SHP77 treated with DMSO at 0.1 percent for 48 hours (cell line): ENCODE data around the gene GDE1.
"Not testable (repeated sequence)": the region's sequence is repeated elsewhere in the genome, so short reads cannot be mapped to it uniquely, and the experiment has no call there.

ENCODE experiments used
- DNase-seq: peaks from one replicate; lab custom pipeline; 2025; lab: John Stamatoyannopoulos, UW

GDE1 gene, protein sequence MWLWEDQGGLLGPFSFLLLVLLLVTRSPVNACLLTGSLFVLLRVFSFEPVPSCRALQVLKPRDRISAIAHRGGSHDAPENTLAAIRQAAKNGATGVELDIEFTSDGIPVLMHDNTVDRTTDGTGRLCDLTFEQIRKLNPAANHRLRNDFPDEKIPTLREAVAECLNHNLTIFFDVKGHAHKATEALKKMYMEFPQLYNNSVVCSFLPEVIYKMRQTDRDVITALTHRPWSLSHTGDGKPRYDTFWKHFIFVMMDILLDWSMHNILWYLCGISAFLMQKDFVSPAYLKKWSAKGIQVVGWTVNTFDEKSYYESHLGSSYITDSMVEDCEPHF

GRCh38 chr16:19521471-19522396 is at the start of gene GDE1:
Gene GDE1, minus strand, starts transcription at chr16:19522098. Its CDS starts 134 bp downstream, at chr16:19521964.
- DNase-seq, result peak; percentile 29

DNA sequence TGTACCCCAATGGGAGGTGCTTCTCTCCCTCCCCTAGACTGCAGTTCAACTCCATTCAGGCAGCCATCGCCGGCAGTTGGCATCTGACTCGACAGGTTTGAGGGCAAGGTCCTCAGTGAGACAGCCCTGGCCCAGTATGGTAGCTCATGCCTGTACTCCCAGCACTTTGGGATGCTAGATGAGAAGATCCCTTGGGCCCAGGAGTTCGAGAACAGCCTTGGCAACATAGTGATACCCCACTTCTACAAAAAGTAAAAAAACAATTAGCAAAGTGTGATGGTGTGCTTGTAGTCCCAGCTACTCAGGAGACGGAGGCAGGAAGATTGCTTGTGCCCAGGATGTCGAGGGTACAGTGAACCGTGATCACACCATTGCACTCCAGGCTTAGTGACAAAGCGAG is 45.7 kb upstream of the GDE1 start:
- no peak for DNase-seq

- no peak for DNase-seq
These were observed 44.5 kb upstream of the GDE1 start for GRCh38 chr16:19566362-19566761.

DNA sequence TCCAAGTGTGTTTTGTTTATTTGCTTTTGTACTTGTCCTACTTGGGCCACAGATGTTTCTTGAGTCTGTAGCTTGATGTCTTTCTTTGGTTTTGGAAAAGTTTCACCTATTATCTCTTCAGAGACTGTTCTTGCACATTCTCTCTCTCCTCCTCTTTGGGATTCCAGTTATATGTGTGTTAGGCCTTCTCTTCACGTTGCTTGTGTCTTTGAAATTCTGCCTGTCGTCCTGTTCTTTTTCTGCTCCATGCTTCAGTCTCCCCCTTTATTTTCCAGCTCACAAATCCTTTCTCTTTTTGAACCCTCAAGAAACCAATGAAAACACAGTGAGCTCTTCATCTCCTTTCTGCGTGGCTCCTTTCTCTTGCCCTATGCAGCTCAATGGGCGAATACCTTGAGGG is 41.5 kb upstream of the GDE1 start:
- DNase-seq, result no peak

DNA sequence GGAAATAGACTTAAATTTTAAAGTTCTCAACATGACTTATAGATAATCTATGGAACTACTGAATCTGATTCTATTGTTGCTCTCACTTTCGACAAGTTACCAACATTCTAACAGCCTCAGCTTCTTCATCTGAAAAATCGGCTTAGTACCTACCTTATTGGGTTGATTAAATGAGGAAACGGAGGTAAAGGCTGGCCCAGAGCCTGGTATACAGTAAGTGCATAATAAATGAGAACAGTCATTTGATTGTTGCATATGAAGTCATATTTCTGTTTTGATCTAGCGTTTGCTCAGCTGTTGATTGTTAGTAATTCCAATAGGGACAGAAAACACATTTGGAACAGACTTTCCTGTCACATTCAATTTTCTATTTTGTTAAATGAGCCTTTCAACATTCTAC is 38.2 kb upstream of the GDE1 start:
- no peak for DNase-seq

DNA sequence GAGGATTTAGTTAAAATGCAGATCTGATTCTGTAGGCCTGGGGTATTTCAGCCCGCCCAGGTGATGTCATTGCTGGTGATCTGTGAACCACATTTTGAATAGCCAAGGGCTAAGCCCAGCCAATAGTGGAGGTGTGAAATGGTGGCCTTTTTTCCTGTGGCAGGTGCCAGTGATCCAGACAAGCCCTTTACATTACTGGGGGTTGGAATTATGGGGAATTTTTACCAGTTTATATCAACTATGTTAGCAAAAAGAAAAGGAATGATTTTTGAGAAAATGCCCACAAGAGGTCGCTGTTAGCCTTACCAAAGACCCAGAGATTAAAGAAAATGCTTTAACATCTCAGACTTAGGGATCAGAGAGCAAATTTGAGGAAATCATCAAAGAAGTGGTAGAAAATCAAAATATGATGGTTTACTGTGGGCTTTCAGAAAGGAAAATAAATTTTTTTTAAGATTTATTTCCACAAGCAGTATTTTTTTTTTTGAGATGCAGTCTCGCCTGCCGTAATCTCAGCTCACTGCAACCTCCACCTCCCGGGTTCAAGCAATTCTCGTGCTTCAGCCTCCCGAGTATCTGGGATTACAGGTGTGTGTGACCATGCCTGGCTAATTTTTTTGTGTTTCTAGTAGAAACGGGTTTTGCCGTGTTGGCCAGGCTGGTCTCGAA is 37.5 kb upstream of the GDE1 start:
- DNase-seq, result no peak

- DNase-seq, result no peak
These were observed 34.3 kb upstream of the GDE1 start for GRCh38 chr16:19555938-19556771.

DNA sequence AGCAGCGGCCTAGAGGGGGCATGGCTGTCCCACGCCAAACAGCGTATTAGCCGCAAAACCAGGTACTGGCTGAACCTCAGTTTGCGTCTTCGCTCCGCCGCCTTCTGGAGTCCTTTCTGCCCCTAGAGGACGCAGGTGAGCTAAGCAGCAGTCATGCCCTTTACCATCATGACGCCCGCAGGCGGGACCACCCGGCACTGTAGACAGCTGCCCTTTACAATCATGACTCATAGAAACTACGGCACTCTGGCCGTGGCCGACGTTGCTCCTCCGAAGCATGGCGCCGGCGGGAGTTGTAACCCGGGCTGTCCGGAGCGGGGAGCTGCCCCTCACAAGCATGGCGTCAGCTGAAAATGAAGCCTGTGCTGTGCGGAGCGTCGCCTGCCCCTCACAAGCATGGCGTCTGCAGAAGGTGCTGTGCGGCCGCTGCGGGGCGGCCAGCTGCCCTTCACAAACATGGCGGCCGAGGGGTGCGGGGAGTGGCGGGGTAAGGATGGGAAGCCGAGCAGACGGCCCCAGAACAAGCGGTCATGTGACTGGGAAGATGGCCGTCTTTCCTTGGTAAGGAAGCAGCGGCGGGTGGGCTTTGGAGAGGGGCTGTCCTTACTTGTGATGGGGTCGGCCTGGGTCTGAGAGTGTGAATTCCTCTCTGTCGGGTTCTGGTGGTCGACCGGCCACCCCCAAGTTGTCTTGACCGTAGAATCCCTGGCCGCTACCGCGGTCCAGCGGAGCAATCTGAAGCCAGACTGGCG is 33.5 kb upstream of the GDE1 start, which contains the start of gene VPS35L:
Gene VPS35L (plus strand): TSS at position 518 of the 752 bp plus-strand sequence. CDS start 27 bp downstream, at position 545.
- peak; percentile 78 for DNase-seq

DNA sequence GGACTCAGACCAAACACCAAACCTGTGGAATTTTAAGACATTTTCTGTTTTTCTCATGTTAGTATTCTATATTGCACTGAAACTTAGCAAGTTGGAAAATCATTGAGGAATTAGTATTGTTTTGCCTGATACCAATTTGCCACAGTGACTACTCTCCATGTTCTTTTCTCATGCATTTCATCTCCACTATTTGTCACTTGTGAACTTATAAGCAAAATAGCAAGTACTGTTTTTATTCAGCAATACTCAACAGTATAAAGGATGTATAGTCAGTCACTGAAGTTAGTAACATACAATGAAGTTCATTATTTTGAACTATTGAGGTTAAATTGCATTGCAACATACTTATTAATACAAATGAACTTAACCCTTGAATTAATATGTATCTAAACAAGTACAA is 27.8 kb upstream of the GDE1 start:
- no peak for DNase-seq

DNA sequence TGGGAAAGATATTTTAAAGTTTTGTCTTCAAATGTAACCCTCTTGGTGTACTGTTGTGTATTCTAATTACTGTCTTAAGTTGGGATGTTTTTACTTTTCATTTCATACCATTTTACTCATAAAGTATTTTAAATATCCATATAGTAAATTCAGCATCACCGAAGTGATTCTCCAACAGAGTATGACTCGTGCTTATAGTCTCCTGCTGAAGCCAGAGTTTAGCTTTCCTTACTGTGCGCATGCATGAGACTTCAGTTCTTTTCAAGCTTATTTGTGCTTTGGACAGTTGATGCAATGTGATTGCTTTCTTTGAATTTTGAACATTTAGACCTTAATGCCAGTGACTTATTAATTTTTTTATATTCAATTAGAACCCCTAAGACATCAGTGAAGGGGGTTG is 26.2 kb upstream of the GDE1 start:
- DNase-seq, result no peak

- DNase-seq, result not testable (repeated sequence)
These were observed 21.5 kb upstream of the GDE1 start for GRCh38 chr16:19543278-19543996.

GRCh38 chr16:19542138-19542821 is 20.4 kb upstream of the GDE1 start:
- DNase-seq, result peak; percentile 73

DNA sequence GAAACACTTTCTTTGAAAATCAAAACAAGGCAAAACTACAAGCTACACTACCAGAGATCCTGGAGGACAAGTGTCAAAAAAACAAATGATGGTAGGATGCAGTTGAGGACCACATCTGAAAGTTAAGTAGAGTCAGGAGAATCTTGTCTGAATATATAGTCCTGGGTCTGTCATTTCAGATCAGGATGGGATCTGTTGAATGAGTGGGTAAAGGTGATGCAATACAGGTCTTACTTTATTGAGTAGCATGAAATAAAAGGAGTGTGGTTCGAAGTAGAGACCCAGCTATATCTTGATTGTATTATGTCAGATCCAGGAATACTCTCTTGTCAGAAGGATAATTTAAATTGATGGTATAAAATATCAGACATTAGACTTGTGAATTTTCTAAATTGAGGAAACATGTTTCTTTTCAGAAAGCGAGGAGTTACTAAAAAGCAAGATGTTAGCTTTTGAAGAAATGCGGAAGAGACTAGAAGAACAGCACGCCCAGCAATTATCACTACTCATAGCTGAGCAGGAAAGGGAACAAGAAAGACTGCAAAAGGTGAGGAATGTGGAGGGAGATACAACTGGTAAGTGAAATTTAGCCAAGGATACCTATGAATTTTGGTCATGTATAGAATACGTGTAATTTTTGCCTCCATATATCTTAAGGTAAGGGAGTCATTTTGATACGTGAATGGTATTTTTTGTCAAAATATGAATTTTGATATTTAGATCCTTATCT is 18.5 kb upstream of the GDE1 start:
- DNase-seq, result no peak

DNA sequence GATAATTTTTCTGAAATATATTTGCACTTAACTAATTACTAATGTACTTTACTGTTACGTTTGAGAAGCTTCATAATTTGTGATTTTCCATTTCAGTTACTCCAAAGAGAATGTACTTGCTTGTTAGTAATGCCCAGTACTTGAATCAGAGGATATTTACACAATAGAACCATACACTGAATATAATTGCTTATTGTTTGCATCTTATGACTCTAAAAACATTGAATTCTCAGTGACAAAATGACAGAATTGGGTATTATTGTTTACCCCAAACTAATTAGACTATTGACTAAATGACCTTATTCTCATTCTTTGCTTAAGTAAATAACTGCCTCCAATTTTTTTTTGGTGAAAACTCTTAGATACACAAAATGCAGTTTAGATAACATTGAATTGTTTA is 10.7 kb upstream of the GDE1 start:
- DNase-seq, result no peak

DNA sequence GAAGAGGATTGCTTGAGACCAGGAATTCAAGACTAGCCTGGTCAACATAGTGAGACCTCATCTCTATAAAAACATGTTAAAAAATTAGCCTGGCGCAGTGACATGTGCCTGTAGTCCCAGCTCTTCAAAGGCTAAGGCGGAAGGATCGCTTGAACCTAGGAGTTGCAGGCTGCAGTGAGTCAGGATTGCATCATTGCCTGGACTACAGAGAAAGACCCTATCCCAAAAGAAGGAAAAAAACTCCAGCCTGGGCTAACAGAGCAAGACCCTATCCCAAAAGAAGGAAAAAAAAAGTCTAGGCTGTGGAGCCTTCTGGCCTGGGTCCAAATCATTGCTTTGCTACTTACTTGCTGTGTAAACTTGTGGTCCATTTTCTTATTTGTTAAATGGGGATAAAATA is 6.8 kb upstream of the GDE1 start:
- DNase-seq, result no peak

GRCh38 chr16:19527161-19527560 is 5.3 kb upstream of the GDE1 start:
- DNase-seq, result no peak

- peak; percentile 27 for DNase-seq
These were observed 3.5 kb upstream of the GDE1 start for GRCh38 chr16:19525385-19525723.

- peak; percentile 27 for DNase-seq
These were observed 2.9 kb upstream of the GDE1 start for GRCh38 chr16:19524616-19525384.

GRCh38 chr16:19524356-19524615 is 2.4 kb upstream of the GDE1 start:
- no peak for DNase-seq
